H9 (cell line): ENCODE results near the gene FERMT1. TPM values are rescaled to one million over a fixed set of nuclear protein-coding genes. Genes with fewer than 3 reads are reported as not detected.

Experiments used
- DNase-seq: peaks from one replicate; pipeline ENCODE4 v3.0.0-alpha.2; 2017
- H2AFZ ChIP-seq: one replicate; pipeline ENCODE4 v1.6.1; 2013; ENCODE audit warnings: mild to moderate bottlenecking, low read length, control low read depth, moderate library complexity
- H2AK5ac ChIP-seq: 2 replicates; pipeline ENCODE4 v1.6.1; 2013; ENCODE audit warnings: low read length, control low read depth, mixed read lengths; ENCODE audit not compliant: insufficient read length
- H2BK120ac ChIP-seq: one replicate; pipeline ENCODE4 v1.6.1; 2013; ENCODE audit warnings: low read depth, mild to moderate bottlenecking, low read length, control low read depth, inconsistent platforms; ENCODE audit not compliant: poor library complexity, severe bottlenecking
- H2BK12ac ChIP-seq: 2 replicates; pipeline ENCODE4 v1.6.1; 2013; ENCODE audit warnings: low read length, control low read depth, mixed read lengths, low read depth; ENCODE audit not compliant: insufficient read length
- H2BK15ac ChIP-seq: 2 replicates; pipeline ENCODE4 v1.6.1; 2013; ENCODE audit warnings: low read depth, low read length, control low read depth
- H2BK20ac ChIP-seq: one replicate; pipeline ENCODE4 v1.6.1; 2013; ENCODE audit warnings: low read depth, mild to moderate bottlenecking, low read length, control low read depth, inconsistent platforms; ENCODE audit not compliant: poor library complexity, severe bottlenecking
- H2BK5ac ChIP-seq: 2 replicates; pipeline ENCODE4 v1.6.1; 2013; ENCODE audit warnings: low read length, control low read depth, mixed read lengths; ENCODE audit not compliant: insufficient read length
- H3K14ac ChIP-seq: 2 replicates; pipeline ENCODE4 v1.6.1; 2013; ENCODE audit warnings: low read length, control low read depth; ENCODE audit not compliant: insufficient read depth
- H3K18ac ChIP-seq: 2 replicates; pipeline ENCODE4 v1.6.1; 2013; ENCODE audit warnings: low read depth, mild to moderate bottlenecking, mixed read lengths, low read length, control low read depth; ENCODE audit not compliant: insufficient read length
- H3K23ac ChIP-seq: 2 replicates; pipeline ENCODE4 v1.6.1; 2013; ENCODE audit warnings: low read length, control low read depth, mixed read lengths, low read depth; ENCODE audit not compliant: insufficient read length
- H3K23me2 ChIP-seq: 2 replicates; pipeline ENCODE4 v1.6.1; 2013; ENCODE audit warnings: low read depth, mild to moderate bottlenecking, mixed read lengths, low read length, control low read depth; ENCODE audit not compliant: insufficient read length, poor library complexity, severe bottlenecking
- H3K27ac ChIP-seq: 2 replicates; pipeline ENCODE4 v1.5.1; 2013; ENCODE audit warnings: low read length, control low read depth, mixed read lengths, low read depth; ENCODE audit not compliant: insufficient read length
- H3K27me3 ChIP-seq: 2 replicates; pipeline ENCODE4 v1.6.1; 2013; ENCODE audit warnings: low read length, control low read depth, inconsistent platforms; ENCODE audit not compliant: insufficient read depth
- H3K4ac ChIP-seq: 2 replicates; pipeline ENCODE4 v1.6.1; 2013; ENCODE audit warnings: low read depth, mild to moderate bottlenecking, control low read depth, inconsistent platforms, low read length, moderate library complexity
- H3K4me1 ChIP-seq: 2 replicates; pipeline ENCODE4 v1.6.1; 2013; ENCODE audit warnings: low read length, control low read depth, inconsistent platforms; ENCODE audit not compliant: insufficient read depth
- H3K4me2 ChIP-seq: 2 replicates; pipeline ENCODE4 v1.6.1; 2013; ENCODE audit warnings: low read length, control low read depth, mixed read lengths; ENCODE audit not compliant: insufficient read length, insufficient read depth
- H3K56ac ChIP-seq: 2 replicates; pipeline ENCODE4 v1.6.1; 2013; ENCODE audit warnings: low read depth, mild to moderate bottlenecking, mixed read lengths, low read length, control low read depth; ENCODE audit not compliant: insufficient read length
- H3K79me1 ChIP-seq: 2 replicates; pipeline ENCODE4 v1.6.1; 2013; ENCODE audit warnings: low read depth, mild to moderate bottlenecking, moderate library complexity, low read length, control low read depth, inconsistent platforms; ENCODE audit not compliant: insufficient read depth, poor library complexity, severe bottlenecking
- H3K79me2 ChIP-seq: 2 replicates; pipeline ENCODE4 v1.6.1; 2013; ENCODE audit warnings: low read length, control low read depth, inconsistent platforms; ENCODE audit not compliant: insufficient read depth
- H3K9ac ChIP-seq: 2 replicates; pipeline ENCODE4 v1.6.1; 2013; ENCODE audit warnings: low read length, control low read depth, mixed read lengths; ENCODE audit not compliant: insufficient read length; ENCODE audit errors: extremely low read depth
- H3K9me3 ChIP-seq: one replicate; pipeline ENCODE4 v1.6.1; 2013; ENCODE audit warnings: low read depth, low read length, inconsistent platforms; ENCODE audit not compliant: control insufficient read depth
- H3T11ph ChIP-seq: one replicate; pipeline ENCODE4 v1.6.1; 2013; ENCODE audit warnings: mild to moderate bottlenecking, low read length, control low read depth, inconsistent platforms
- H4K20me1 ChIP-seq: one replicate; pipeline ENCODE4 v1.6.1; 2013; ENCODE audit not compliant: control insufficient read depth, insufficient read length, insufficient read depth
- H4K5ac ChIP-seq: 2 replicates; pipeline ENCODE4 v1.6.1; 2013; ENCODE audit warnings: low read depth, mild to moderate bottlenecking, mixed read lengths, low read length, control low read depth; ENCODE audit not compliant: insufficient read length
- H4K8ac ChIP-seq: replicated peaks from 2 replicates; pipeline ENCODE4 v1.6.1; 2013; ENCODE audit warnings: low read length, control low read depth, mixed read lengths, low read depth; ENCODE audit not compliant: insufficient read length
- H4K91ac ChIP-seq: 2 replicates; pipeline ENCODE4 v1.6.1; 2013; ENCODE audit warnings: low read depth, mild to moderate bottlenecking, moderate library complexity, mixed read lengths, low read length, control low read depth; ENCODE audit not compliant: insufficient read length
- H3K27ac Mint-ChIP-seq, 3 experiments: 2 replicates in 2 of 3; 3 replicates in 1 of 3; pipeline ENCODE4 v1.8.0; 2020 to 2021; ENCODE audit warnings: mixed read lengths in 3 of 3, mild to moderate bottlenecking in 1 of 3, moderate library complexity in 1 of 3
- H3K27me3 Mint-ChIP-seq: 2 replicates; pipeline ENCODE4 v1.8.0; 2021; ENCODE audit warnings: low read depth, mild to moderate bottlenecking, moderate library complexity, mixed read lengths
- H3K36me3 Mint-ChIP-seq, 3 experiments: 2 replicates in 2 of 3; 3 replicates in 1 of 3; pipeline ENCODE4 v1.8.0; 2020 to 2021; ENCODE audit warnings: low read depth in 3 of 3, mixed read lengths in 3 of 3; ENCODE audit not compliant: insufficient read depth in 1 of 3
- H3K4me1 Mint-ChIP-seq, 2 experiments: 2 replicates each; pipeline ENCODE4 v1.8.0; 2020; ENCODE audit warnings: mixed read lengths in 2 of 2
- H3K4me3 Mint-ChIP-seq, 2 experiments: 2 replicates in 1 of 2; 3 replicates in 1 of 2; pipeline ENCODE4 v1.8.0; 2020 to 2021; ENCODE audit warnings: mild to moderate bottlenecking in 2 of 2, mixed read lengths in 2 of 2, moderate library complexity in 1 of 2
- H3K9me3 Mint-ChIP-seq, 2 experiments: 2 replicates in 1 of 2; 3 replicates in 1 of 2; pipeline ENCODE4 v1.8.0; 2020; ENCODE audit warnings: mild to moderate bottlenecking in 2 of 2, mixed read lengths in 2 of 2, moderate library complexity in 1 of 2
- WGBS: extraction: QIAGEN DNeasy Blood & Tissue Kit; methylation state at CpG from one replicate; pipeline ENCODE4 v1.1.7; 2013; ENCODE audit warnings: missing lambda C conversion rate, low lambda C conversion rate, mixed read lengths; ENCODE audit not compliant: insufficient read length; ENCODE audit errors: extremely low coverage; 5-methylcytosine and 5-hydroxymethylcytosine counted together
- total RNA-seq: library from RNA; stranded (reverse); gene quantifications from 2 replicates; pipeline ENCODE4 v1.2.1, GENCODE V29; 2021
- TF ChIP-seq, protein P1 (sequence below): fragments of 200-600 bp; sonication (generic); conservative IDR thresholded peaks from 3 replicates; pipeline ENCODE4 v1.8.0; 2021; ENCODE audit warnings: antibody characterized with exemption, mild to moderate bottlenecking

Gene FERMT1
- total RNA-seq, 1 experiment from 2014 or later: 9.6 TPM

DNA sequence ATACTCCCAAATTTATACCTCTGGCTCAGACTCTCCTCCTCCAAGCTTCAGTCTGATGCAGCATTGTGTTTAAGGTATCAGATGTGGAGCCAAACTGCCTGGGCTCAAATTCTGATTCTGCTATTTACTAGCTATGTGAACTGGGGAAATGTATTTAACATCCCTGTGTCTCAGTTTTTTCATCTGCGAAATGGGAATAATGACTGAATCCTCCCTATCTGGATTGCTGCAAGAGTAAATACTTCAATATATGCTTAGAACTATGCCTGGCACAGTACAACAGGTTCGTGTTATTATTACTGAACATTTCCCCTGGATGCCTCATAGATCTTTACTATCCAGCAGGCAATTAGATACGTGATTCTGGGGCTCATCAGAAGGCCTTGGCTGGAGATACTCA is 74.4 kb downstream of the FERMT1 start:
- Histone ChIP-seq H4K8ac (no peak overlapping the region), H3K27me3 (peaks cover 28% of the 10 kb centered on the region; the same call in 1 of the 2 replicates), H3K79me2 (no peaks in the 10 kb centered on the region), H4K91ac (no peak overlapping the region), H3K56ac (no peak overlapping the region), H2AFZ (no peak overlapping the region), H3T11ph (no peak overlapping the region), H4K5ac (no peak overlapping the region), H3K9me3 (no peaks in the 10 kb centered on the region), H3K4ac (no peak overlapping the region), H3K27ac (no peak overlapping the region), H3K9ac (no peak overlapping the region), H3K4me1 (peaks cover 3% of the 10 kb centered on the region), H3K23me2 (peaks cover 10% of the 10 kb centered on the region), H3K23ac (no peak overlapping the region), H3K79me1 (no peaks in the 10 kb centered on the region), H2BK20ac (no peak overlapping the region), H2BK12ac (no peak overlapping the region), H4K20me1 (no peaks in the 10 kb centered on the region), H2BK5ac (no peak overlapping the region), H3K14ac (no peak overlapping the region), H3K18ac (no peak overlapping the region), H2AK5ac (no peak overlapping the region), H3K4me2 (no peak overlapping the region), H2BK15ac (no peak overlapping the region), H2BK120ac (no peak overlapping the region)
- Mint-ChIP-seq H3K4me1 (peaks cover 8 to 10% of the 10 kb centered on the region in 2 experiments), H3K27me3 (peaks cover 58% of the 10 kb centered on the region), H3K4me3 (no peak overlapping the region), H3K9me3 (no peaks in the 10 kb centered on the region), H3K27ac (no peak overlapping the region), H3K36me3 (no peaks in the 10 kb centered on the region; a peak in 1 of 7 replicates)
- no CpG with 5 or more reads among the region's 3 CpGs for WGBS
- DNase-seq: no peak
- TF ChIP-seq, protein P1, sequence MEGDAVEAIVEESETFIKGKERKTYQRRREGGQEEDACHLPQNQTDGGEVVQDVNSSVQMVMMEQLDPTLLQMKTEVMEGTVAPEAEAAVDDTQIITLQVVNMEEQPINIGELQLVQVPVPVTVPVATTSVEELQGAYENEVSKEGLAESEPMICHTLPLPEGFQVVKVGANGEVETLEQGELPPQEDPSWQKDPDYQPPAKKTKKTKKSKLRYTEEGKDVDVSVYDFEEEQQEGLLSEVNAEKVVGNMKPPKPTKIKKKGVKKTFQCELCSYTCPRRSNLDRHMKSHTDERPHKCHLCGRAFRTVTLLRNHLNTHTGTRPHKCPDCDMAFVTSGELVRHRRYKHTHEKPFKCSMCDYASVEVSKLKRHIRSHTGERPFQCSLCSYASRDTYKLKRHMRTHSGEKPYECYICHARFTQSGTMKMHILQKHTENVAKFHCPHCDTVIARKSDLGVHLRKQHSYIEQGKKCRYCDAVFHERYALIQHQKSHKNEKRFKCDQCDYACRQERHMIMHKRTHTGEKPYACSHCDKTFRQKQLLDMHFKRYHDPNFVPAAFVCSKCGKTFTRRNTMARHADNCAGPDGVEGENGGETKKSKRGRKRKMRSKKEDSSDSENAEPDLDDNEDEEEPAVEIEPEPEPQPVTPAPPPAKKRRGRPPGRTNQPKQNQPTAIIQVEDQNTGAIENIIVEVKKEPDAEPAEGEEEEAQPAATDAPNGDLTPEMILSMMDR: no peak
